ENCODE results near the gene SLC22A4.

SLC22A4 gene

GRCh38 chr5:132277971-132278853 lies 16.0 kb upstream of the SLC22A4 start:
- Histone ChIP-seq H2AK5ac (ENCODE audit: low read length) (no peak overlapping the region), H3K4me2 (ENCODE audit: low read length) (no peak overlapping the region), H2BK5ac (ENCODE audit: low read depth, low read length, poor library complexity) (no peak overlapping the region), H3K23ac (ENCODE audit: low read length) (no peak overlapping the region), H3K9ac (ENCODE audit: low read length) (no peak overlapping the region), H4K12ac (ENCODE audit: low read depth, low read length) (no peak overlapping the region), H3K4me1 (ENCODE audit: control insufficient read depth in 1 of 2, insufficient read depth in 2 of 2, low read length in 2 of 2) (peaks cover 9 to 12% of the 10 kb centered on the region in 2 experiments), H3K14ac (ENCODE audit: low read length) (no peak overlapping the region), H3K18ac (ENCODE audit: low read length) (no peak overlapping the region), H4K91ac (ENCODE audit: low read depth, low read length) (no peak overlapping the region), H4K8ac (ENCODE audit: low read depth, low read length) (no peak overlapping the region), H3K9me3 (ENCODE audit: insufficient read depth, low read depth, low read length) (no peaks in the 10 kb centered on the region), H2AFZ (ENCODE audit: insufficient read depth, low read length, poor library complexity) (no peak overlapping the region), H2BK120ac (ENCODE audit: insufficient read depth, low read length, poor library complexity) (no peak overlapping the region), H3K79me1 (ENCODE audit: low read length) (no peaks in the 10 kb centered on the region), H2BK12ac (ENCODE audit: low read length) (no peak overlapping the region), H3K4ac (ENCODE audit: low read depth, low read length) (no peak overlapping the region), H3K79me2 (ENCODE audit: control insufficient read depth, insufficient read depth, low read length, poor library complexity) (no peaks in the 10 kb centered on the region), H3K36me3 (ENCODE audit: control insufficient read depth in 1 of 2, insufficient read depth in 2 of 2, low read length in 2 of 2) (no peaks in the 10 kb centered on the region), H3K27ac (ENCODE audit: low read depth, low read length) (no peak overlapping the region), H3K27me3 (ENCODE audit: insufficient read depth, low read length) (no peaks in the 10 kb centered on the region), H3K4me3 (ENCODE audit: low read depth, low read length) (no peak overlapping the region)
- WGBS (ENCODE audit: extremely low coverage, insufficient coverage, insufficient read length) = no CpG with 5 or more reads among the region's 6 CpGs
- no peak for DNase-seq

GRCh38 chr5:132279801-132280200 lies 14.4 kb upstream of the SLC22A4 start:
- H3K27ac ChIP-seq (ENCODE audit: low read depth, low read length) = no peak overlapping the region
- no peak overlapping the region for H2BK5ac ChIP-seq (ENCODE audit: low read depth, low read length, poor library complexity)
- peaks cover 9 to 12% of the 10 kb centered on the region in 2 experiments for H3K4me1 ChIP-seq (ENCODE audit: control insufficient read depth in 1 of 2, insufficient read depth in 2 of 2, low read length in 2 of 2)
- H3K18ac ChIP-seq (ENCODE audit: low read length) = no peak overlapping the region
- no peaks in the 10 kb centered on the region for H3K79me2 ChIP-seq (ENCODE audit: control insufficient read depth, insufficient read depth, low read length, poor library complexity)
- H3K4ac ChIP-seq (ENCODE audit: low read depth, low read length) = no peak overlapping the region
- no peak for DNase-seq
- no peak overlapping the region for H4K91ac ChIP-seq (ENCODE audit: low read depth, low read length)
- H3K14ac ChIP-seq (ENCODE audit: low read length) = no peak overlapping the region
- H3K79me1 ChIP-seq (ENCODE audit: low read length) = no peaks in the 10 kb centered on the region
- H2BK120ac ChIP-seq (ENCODE audit: insufficient read depth, low read length, poor library complexity) = no peak overlapping the region
- no peak overlapping the region for H3K9ac ChIP-seq (ENCODE audit: low read length)
- no peak overlapping the region for H3K4me3 ChIP-seq (ENCODE audit: low read depth, low read length)
- no CpG with 5 or more reads among the region's 3 CpGs for WGBS (ENCODE audit: extremely low coverage, insufficient coverage, insufficient read length)
- H2BK12ac ChIP-seq (ENCODE audit: low read length) = no peak overlapping the region
- no peaks in the 10 kb centered on the region for H3K36me3 ChIP-seq (ENCODE audit: control insufficient read depth in 1 of 2, insufficient read depth in 2 of 2, low read length in 2 of 2)
- no peak overlapping the region for H2AFZ ChIP-seq (ENCODE audit: insufficient read depth, low read length, poor library complexity)
- H3K9me3 ChIP-seq (ENCODE audit: insufficient read depth, low read depth, low read length) = no peaks in the 10 kb centered on the region
- H3K4me2 ChIP-seq (ENCODE audit: low read length) = no peak overlapping the region
- H4K8ac ChIP-seq (ENCODE audit: low read depth, low read length) = no peak overlapping the region
- H3K23ac ChIP-seq (ENCODE audit: low read length) = no peak overlapping the region
- no peak overlapping the region for H2AK5ac ChIP-seq (ENCODE audit: low read length)
- H3K27me3 ChIP-seq (ENCODE audit: insufficient read depth, low read length) = no peaks in the 10 kb centered on the region
- H4K12ac ChIP-seq (ENCODE audit: low read depth, low read length) = no peak overlapping the region

GRCh38 chr5:132280371-132281240 lies 13.6 kb upstream of the SLC22A4 start:
- H4K12ac ChIP-seq (ENCODE audit: low read depth, low read length) = no peak overlapping the region
- WGBS (ENCODE audit: extremely low coverage, insufficient coverage, insufficient read length) = no CpG with 5 or more reads among the region's 5 CpGs
- no peaks in the 10 kb centered on the region for H3K36me3 ChIP-seq (ENCODE audit: control insufficient read depth in 1 of 2, insufficient read depth in 2 of 2, low read length in 2 of 2)
- no peaks in the 10 kb centered on the region for H3K9me3 ChIP-seq (ENCODE audit: insufficient read depth, low read depth, low read length)
- H3K4me1 ChIP-seq (ENCODE audit: control insufficient read depth in 1 of 2, insufficient read depth in 2 of 2, low read length in 2 of 2) = peaks cover 9 to 12% of the 10 kb centered on the region in 2 experiments
- no peaks in the 10 kb centered on the region for H3K79me1 ChIP-seq (ENCODE audit: low read length)
- H3K4ac ChIP-seq (ENCODE audit: low read depth, low read length) = no peak overlapping the region
- no peak overlapping the region for H2BK120ac ChIP-seq (ENCODE audit: insufficient read depth, low read length, poor library complexity)
- no peak overlapping the region for H3K23ac ChIP-seq (ENCODE audit: low read length)
- no peak overlapping the region for H2BK12ac ChIP-seq (ENCODE audit: low read length)
- no peaks in the 10 kb centered on the region for H3K27me3 ChIP-seq (ENCODE audit: insufficient read depth, low read length)
- H3K79me2 ChIP-seq (ENCODE audit: control insufficient read depth, insufficient read depth, low read length, poor library complexity) = no peaks in the 10 kb centered on the region
- no peak overlapping the region for H2BK5ac ChIP-seq (ENCODE audit: low read depth, low read length, poor library complexity)
- H2AK5ac ChIP-seq (ENCODE audit: low read length) = no peak overlapping the region
- H2AFZ ChIP-seq (ENCODE audit: insufficient read depth, low read length, poor library complexity) = no peak overlapping the region
- H4K91ac ChIP-seq (ENCODE audit: low read depth, low read length) = no peak overlapping the region
- no peak overlapping the region for H3K18ac ChIP-seq (ENCODE audit: low read length)
- H3K27ac ChIP-seq (ENCODE audit: low read depth, low read length) = no peak overlapping the region
- no peak overlapping the region for H3K9ac ChIP-seq (ENCODE audit: low read length)
- no peak for DNase-seq
- H4K8ac ChIP-seq (ENCODE audit: low read depth, low read length) = no peak overlapping the region
- no peak overlapping the region for H3K4me3 ChIP-seq (ENCODE audit: low read depth, low read length)
- H3K14ac ChIP-seq (ENCODE audit: low read length) = no peak overlapping the region
- no peak overlapping the region for H3K4me2 ChIP-seq (ENCODE audit: low read length)

- H3K4ac ChIP-seq (ENCODE audit: low read depth, low read length) = no peak overlapping the region
- peak in 1 of 2 donors; percentile 44 for DNase-seq
- H3K36me3 ChIP-seq (ENCODE audit: control insufficient read depth in 1 of 2, insufficient read depth in 2 of 2, low read length in 2 of 2) = no peaks in the 10 kb centered on the region
Observed at GRCh38 chr5:132281856-132282614, 12.2 kb upstream of the SLC22A4 start.

More at GRCh38 chr5:132281856-132282614, 12.2 kb upstream of the SLC22A4 start:
- no CpG with 5 or more reads among the region's 9 CpGs for WGBS (ENCODE audit: extremely low coverage, insufficient coverage, insufficient read length)
- H3K9ac ChIP-seq (ENCODE audit: low read length) = no peak overlapping the region
- H3K79me1 ChIP-seq (ENCODE audit: low read length) = no peaks in the 10 kb centered on the region
- H3K4me1 ChIP-seq (ENCODE audit: control insufficient read depth in 1 of 2, insufficient read depth in 2 of 2, low read length in 2 of 2) = peaks cover 9 to 12% of the 10 kb centered on the region in 2 experiments
- H2BK5ac ChIP-seq (ENCODE audit: low read depth, low read length, poor library complexity) = no peak overlapping the region
- H2BK12ac ChIP-seq (ENCODE audit: low read length) = no peak overlapping the region
- no peak overlapping the region for H3K14ac ChIP-seq (ENCODE audit: low read length)
- no peaks in the 10 kb centered on the region for H3K27me3 ChIP-seq (ENCODE audit: insufficient read depth, low read length)
- no peaks in the 10 kb centered on the region for H3K9me3 ChIP-seq (ENCODE audit: insufficient read depth, low read depth, low read length)
- no peak overlapping the region for H3K4me2 ChIP-seq (ENCODE audit: low read length)
- H2AFZ ChIP-seq (ENCODE audit: insufficient read depth, low read length, poor library complexity) = no peak overlapping the region
- no peaks in the 10 kb centered on the region for H3K79me2 ChIP-seq (ENCODE audit: control insufficient read depth, insufficient read depth, low read length, poor library complexity)
- H3K23ac ChIP-seq (ENCODE audit: low read length) = no peak overlapping the region
- no peak overlapping the region for H3K4me3 ChIP-seq (ENCODE audit: low read depth, low read length)
- no peak overlapping the region for H4K91ac ChIP-seq (ENCODE audit: low read depth, low read length)
- no peak overlapping the region for H2AK5ac ChIP-seq (ENCODE audit: low read length)
- H2BK120ac ChIP-seq (ENCODE audit: insufficient read depth, low read length, poor library complexity) = no peak overlapping the region
- H3K27ac ChIP-seq (ENCODE audit: low read depth, low read length) = no peak overlapping the region
- H4K8ac ChIP-seq (ENCODE audit: low read depth, low read length) = no peak overlapping the region
- H3K18ac ChIP-seq (ENCODE audit: low read length) = no peak overlapping the region
- no peak overlapping the region for H4K12ac ChIP-seq (ENCODE audit: low read depth, low read length)
